NCI-H1092 (cell line): ENCODE data around the gene CHCHD6.

Experiments
- DNase-seq: peaks from one replicate; lab custom pipeline; 2025; lab: John Stamatoyannopoulos, UW

Gene CHCHD6

GRCh38 chr3:126703512-126704493, at the start of gene CHCHD6:
TSS of gene CHCHD6 (plus strand) at chr3:126704240. CDS start at chr3:126704313, 73 bp downstream.
- DNase-seq = peak; percentile 95

DNA sequence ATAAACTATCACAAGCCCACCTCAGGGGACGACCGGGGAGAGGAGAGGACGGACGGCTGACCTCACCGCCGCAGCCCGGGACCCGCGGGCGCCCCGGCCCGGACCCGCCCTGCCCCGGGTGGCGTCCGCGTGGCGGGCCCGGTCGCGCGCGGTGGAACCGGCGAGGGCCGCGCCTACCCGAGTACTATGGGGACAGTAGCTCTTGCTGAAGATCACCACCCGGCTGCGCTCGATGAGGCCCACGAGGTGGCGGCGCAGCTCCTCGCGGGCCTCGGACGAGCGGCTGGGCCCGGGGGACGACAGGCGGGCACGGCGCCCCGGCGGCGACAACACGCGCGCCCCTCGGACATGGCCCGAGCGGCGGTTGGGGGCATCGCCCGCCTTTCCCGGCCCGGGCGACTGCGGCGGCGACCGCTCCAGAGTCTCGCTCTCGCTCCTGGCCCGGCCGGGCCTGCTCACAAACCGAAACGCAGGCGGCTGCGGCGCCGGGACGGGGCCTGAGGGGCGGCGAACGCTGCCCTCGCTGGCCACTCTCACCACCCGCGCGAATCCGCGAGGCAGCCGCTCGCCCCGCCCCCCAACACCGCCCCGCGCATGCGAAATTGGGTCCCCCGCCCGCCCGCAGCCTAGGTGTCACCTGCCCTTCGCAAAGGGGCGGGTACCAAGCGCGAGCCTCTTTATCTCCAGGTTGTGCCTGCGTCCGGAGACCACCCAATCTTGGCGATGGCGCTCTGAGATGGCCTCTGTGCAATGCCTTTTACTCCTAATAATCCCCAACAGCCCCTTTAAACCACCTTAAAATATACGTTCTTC, 49.3 kb upstream of the CHCHD6 start, which contains the start of gene TXNRD3:
Gene TXNRD3, minus strand, starts transcription at position 554 of the 813 bp plus-strand sequence.
- peak; percentile 79 for DNase-seq

- no peak for DNase-seq
Observed at GRCh38 chr3:126655887-126656286, 48.2 kb upstream of the CHCHD6 start.

DNA sequence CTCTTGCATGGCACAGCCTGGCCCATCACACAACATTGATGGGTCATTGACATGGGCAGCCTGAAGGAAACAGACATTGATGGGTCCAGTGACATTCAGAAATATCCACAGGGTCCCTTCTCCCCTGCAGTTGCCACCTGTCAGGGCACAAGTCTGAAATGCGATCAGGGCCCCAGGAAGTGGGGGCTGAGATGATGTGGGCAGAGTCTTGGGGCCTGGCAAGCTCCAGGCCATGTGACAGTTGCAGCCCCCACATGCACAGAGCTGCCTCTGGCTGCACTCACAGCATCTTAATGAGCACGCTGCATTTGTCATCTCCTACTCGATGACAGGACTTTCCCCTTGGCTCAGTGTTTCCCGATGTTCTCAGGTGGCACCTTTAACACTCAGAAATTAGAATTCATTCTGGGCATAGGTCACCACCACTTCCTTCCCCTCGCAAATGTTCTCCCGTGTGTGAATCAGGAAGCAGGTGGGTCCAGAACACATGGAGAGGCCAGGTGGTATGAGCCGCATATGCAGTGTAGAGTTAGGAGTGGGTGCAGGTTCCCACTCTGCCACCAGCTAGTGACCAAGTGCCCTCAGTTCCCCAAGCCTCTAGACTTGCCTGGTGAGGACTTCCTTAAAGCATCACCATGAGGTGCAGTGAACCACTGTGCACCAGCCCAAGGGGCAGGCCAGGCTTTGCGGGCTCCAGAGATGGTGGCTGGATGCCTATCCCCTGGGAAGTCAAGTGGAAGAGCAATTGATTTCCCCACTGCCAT, 47.5 kb upstream of the CHCHD6 start:
- DNase-seq = no peak

DNA sequence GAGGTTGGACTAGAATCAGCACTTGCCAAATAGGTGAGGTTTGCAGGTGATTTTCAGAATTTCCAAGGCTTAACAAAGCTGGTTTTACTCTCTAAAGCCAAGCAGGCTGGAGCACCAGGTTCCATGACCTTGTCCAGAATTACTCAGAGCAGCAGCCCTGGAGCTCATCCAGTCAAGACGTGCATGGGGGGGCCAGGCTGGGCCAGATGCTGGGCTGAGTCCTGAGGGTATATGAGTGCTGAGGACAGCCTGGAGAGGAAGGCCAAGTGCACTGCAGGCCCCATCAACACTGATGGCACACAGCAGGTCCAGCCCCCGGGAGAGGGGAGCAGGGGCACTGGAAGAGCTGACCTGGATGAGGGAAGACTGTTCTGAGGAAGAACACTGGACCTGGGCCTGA, 46.1 kb upstream of the CHCHD6 start:
- no peak for DNase-seq

GRCh38 chr3:126658584-126658983, 45.5 kb upstream of the CHCHD6 start:
- no peak for DNase-seq

DNA sequence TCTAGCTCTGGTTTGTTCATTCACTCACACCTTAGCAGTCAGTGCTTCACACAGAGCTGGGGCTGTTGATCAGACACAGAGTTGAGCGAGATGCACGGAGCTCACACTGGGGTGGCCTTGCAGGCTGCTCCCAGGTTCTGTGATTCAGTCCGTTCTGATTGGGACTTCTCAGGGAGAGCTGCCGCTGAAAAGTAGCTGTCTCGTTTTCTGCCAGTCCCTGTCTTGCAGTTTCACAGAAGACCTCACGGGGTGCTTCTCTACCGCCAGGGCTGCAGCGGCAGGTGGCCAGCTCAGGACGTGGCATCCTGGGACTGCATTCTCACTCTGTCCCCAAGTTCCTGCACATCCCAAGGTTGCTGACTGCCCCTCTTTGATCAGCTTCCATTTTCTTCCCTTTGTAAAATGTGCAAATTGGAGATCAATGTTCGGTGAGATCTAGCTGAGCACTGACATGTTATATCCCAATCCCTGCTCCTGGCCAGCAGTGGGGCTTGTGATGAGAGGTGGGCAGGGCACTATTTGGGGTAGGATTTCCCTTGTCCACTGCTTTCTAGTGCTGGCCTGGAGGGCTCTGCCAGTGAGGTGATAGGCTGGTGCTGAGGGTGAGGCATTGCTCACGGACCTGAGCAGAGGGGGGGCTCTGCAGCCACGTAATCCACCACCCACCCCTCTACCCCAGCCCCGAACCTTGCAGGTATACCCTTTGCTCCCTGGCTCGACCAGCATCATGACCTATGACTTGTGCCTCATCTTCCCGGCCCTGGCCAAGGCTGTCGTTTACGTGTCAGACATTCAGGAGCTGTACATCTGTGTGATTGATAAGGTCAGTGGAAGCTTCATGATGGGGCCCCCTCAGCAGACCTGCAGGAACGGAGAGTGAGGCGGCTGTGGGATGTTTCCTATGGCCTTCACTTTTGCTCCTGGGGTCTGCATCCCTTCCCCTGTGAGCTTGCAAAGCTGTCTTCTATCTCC, 43.8 kb upstream of the CHCHD6 start:
- DNase-seq = no peak

DNA sequence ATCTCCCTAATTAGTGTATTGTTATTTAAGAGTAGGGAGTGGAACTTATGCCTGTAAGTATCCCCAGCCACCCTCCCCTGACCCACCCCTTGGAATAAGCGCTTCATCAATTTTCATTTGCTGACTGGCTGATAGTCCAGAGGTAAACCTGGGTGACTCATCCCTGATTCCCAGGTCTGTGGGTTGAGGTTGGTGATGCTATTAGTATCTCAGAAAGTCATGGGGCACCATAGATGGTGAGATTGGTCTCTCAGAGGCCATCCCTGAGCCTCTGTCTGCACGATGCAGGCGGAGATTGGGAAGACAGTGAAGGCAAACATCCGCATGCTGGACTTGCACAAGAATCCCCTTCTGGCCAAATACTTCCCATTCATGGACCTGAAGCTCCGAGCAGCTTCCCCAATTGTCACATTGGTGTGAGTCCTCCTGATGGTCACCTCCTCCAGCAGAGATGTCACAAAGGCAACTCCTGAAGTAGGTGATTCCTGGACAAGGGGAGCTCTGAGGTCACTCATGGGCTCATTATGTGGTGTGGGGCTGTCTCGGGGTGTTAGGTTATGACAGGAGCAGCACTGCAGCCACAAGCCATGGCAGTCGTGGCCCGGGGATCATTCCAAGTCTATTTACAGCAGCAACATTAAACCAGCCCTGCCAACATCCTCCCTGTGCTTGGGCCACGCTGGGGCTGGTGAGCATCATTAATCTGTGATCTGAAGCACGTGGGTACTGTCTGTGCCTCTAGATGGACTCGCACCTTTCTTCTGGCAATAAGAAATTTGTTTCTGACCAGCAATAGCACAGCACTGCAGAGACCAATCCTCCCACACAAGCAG, 42.3 kb upstream of the CHCHD6 start:
- no peak for DNase-seq

DNA sequence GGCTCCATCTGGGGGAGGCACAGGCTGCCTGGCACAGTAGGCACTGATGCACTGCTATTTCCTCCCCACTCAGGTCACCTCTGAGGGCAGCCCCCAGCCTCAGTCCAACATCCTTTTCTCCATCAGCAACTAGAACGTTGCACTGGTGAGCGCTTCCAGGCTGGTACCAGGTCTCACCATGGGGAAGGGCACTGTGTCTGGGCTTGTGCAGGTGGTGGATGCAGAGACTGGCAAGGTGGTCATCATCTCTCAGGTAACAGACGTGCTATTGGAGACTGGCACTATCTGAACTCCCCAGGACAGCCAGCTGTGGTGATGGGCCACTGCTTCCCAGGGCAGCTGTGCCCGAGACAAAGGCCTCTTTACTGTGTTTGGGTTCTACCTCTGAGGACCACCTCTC, 40.8 kb upstream of the CHCHD6 start:
- no peak for DNase-seq

GRCh38 chr3:126663750-126664149, 40.3 kb upstream of the CHCHD6 start:
- no peak for DNase-seq

DNA sequence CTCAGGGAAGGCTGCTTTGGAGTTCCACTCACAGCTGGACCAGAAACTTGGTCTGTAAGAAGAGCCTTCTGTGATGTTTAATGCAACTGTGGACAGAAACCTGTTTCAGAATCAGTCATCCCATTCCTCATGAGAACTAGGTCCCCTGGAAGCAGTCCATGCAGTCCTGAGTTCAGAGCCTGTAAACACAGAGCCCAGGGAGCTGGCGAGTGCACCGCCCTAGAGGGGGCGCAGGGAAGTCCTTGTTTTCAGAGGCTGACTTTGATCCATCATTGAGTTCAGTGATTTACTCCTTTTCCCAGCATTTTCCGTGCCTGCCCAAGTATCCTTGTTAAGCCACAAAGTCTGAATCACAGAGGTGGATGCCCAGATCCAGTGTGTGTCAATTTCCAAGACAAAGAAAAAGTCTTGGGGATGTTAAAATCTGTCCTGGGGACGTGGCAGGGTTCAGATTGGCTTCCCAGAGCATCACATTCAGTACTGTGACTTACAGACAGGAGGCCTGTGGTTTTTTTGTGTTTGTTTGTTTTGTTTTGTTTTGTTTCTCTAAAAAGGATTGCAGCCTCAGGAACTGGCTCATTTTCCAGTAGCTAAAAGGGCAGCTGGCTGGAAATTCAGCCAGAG, 39.3 kb upstream of the CHCHD6 start:
- no peak for DNase-seq

DNA sequence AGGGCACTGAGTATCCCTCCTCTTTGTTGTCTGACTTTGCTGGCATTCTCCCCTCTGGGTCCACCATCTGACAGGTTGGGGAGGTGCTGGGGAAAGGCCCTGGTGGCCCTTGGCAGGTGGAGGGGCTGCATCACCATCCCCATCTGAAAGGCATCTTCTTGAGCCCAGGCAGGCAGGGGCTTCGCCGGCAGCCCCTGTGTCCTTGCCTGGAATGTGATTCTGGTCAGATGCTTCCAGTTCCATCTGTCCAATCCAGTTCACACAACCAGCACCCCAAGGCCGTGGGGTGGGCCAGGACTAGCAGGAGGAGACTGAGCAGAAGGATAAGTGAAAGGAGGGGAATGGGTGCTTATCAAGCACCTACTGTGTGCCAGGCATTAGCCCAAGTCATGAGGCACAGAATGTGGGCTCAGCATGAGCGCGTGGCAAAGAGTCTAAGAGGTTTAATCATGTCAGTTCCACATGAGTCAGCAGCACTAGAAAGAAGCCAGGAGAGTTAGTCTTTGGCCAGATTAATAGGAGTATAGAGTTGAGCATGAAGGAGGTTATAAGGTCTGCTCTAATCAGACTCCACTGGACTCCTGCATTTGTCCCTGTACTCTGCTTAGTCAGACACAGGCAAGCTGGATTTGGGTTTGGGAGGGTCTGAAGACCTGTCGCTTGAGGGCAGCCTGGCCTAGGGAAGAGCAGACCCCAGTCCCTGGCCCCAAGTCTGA, 38.7 kb upstream of the CHCHD6 start:
- DNase-seq = no peak

GRCh38 chr3:126665959-126666657, 37.9 kb upstream of the CHCHD6 start:
- DNase-seq = no peak

- no peak for DNase-seq
Observed at GRCh38 chr3:126666658-126667528, 37.1 kb upstream of the CHCHD6 start.

DNA sequence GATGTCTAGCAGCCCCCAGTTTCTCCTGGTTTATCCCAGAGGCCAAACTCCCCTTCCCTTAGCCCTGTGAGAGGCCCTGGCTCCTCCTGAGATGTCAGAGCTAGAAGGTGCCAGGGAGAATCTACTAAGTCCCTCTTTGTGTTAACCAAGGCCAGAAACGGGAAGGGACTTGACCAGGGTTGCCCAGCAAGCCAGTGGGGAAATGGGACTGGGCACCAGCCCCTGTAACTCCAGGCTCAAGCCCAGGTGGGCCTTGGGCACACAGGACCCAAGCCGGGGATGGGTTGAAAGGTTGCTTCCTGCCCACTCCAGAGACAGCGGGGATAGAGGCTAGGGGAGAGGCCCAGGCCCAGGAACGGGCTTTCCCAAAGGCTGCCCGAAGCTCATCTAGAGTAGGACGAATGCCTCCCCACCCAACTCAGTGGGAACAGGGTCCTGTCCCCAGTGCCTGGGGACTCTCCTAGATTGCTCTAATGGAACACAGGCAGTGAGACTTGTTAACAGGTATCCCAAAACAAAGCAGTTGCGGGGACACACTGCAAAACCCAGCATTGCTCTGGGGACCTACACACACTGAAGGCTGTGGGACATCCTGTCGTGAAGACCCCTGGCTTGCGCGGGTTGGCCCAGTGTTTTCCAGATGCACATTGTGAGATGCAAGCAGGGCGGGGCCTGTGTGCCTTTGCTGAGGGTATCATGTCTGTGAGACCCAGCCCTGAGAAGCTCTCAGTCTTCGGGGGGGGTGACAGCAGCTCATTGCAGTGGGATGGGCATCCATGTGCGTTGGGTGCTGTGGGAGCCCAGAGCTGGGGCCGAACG, 36.2 kb upstream of the CHCHD6 start:
- no peak for DNase-seq
